Mesodermal cell (in vitro differentiated cells): ENCODE measurements around the gene NFATC3.

ENCODE experiments used
- H3K27ac ChIP-seq: 2 replicates; pipeline ENCODE4 v1.7.0; 2013; ENCODE audit warnings: mild to moderate bottlenecking, low read depth, low read length, moderate library complexity; ENCODE audit not compliant: severe bottlenecking
- H3K36me3 ChIP-seq: 2 replicates; pipeline ENCODE4 v1.7.1; 2013; ENCODE audit warnings: mild to moderate bottlenecking, low read length, moderate library complexity; ENCODE audit not compliant: control insufficient read depth, insufficient read depth
- H3K4me1 ChIP-seq: one replicate; pipeline ENCODE4 v1.7.1; 2013; ENCODE audit warnings: mild to moderate bottlenecking, low read length; ENCODE audit not compliant: insufficient read depth, control insufficient read depth, poor library complexity, severe bottlenecking
- H3K4me3 ChIP-seq: 2 replicates; pipeline ENCODE4 v1.7.0; 2013; ENCODE audit warnings: low read length, control low read depth, mild to moderate bottlenecking; ENCODE audit not compliant: insufficient read depth, poor library complexity, severe bottlenecking; ENCODE audit errors: extremely low read depth
- H3K9me3 ChIP-seq: 2 replicates; pipeline ENCODE4 v1.7.1; 2013; ENCODE audit warnings: mild to moderate bottlenecking, low read length, moderate library complexity; ENCODE audit not compliant: control insufficient read depth
- WGBS, 2 experiments: methylation state at CpG; one replicate each; pipeline ENCODE4 v1.1.5; 2013; ENCODE audit warnings: missing lambda C conversion rate in 2 of 2; ENCODE audit not compliant: insufficient coverage in 2 of 2; 5-methylcytosine and 5-hydroxymethylcytosine counted together

NFATC3 gene

GRCh38 chr16:68219725-68220351 lies 134.7 kb downstream of the NFATC3 start:
- Histone ChIP-seq H3K36me3 (peaks cover under 1% of the 10 kb centered on the region), H3K27ac (no peak overlapping the region), H3K4me1 (no peaks in the 10 kb centered on the region), H3K9me3 (no peaks in the 10 kb centered on the region), H3K4me3 (no peak overlapping the region)
- 84 to 90% methylated on average over 3 to 5 of the region's 6 CpGs for WGBS, 2 experiments

GRCh38 chr16:68223072-68223471 lies 137.9 kb downstream of the NFATC3 start:
- H3K4me1 ChIP-seq = peaks cover 5% of the 10 kb centered on the region
- H3K36me3 ChIP-seq = peaks cover 19% of the 10 kb centered on the region
- H3K9me3 ChIP-seq = no peaks in the 10 kb centered on the region
- no CpG with 5 or more reads among the region's 1 CpG for whole genome bisulfite sequencing, 2 experiments
- H3K4me3 ChIP-seq = no peak overlapping the region
- no peak overlapping the region for H3K27ac ChIP-seq

GRCh38 chr16:68226116-68226515 lies 140.9 kb downstream of the NFATC3 start:
- Histone ChIP-seq H3K4me3 (no peak overlapping the region), H3K27ac (no peak overlapping the region), H3K36me3 (peaks cover 24% of the 10 kb centered on the region), H3K9me3 (no peaks in the 10 kb centered on the region), H3K4me1 (peaks cover 5% of the 10 kb centered on the region)
- WGBS, 2 experiments = 89 to 100% methylated on average over 2 to 3 of the region's 4 CpGs

- 96 to 100% methylated on average over 2 of the region's 3 CpGs for WGBS, 2 experiments
- H3K4me3 ChIP-seq = no peak overlapping the region
- peaks cover 5% of the 10 kb centered on the region for H3K4me1 ChIP-seq
- H3K9me3 ChIP-seq = no peaks in the 10 kb centered on the region
- H3K27ac ChIP-seq = peak overlapping the region; percentile 53
- H3K36me3 ChIP-seq = peaks cover 24% of the 10 kb centered on the region
Observed at GRCh38 chr16:68227183-68227793, 142.1 kb downstream of the NFATC3 start.

- Histone ChIP-seq H3K4me1 (peaks cover 5% of the 10 kb centered on the region), H3K9me3 (no peaks in the 10 kb centered on the region), H3K27ac (no peak overlapping the region), H3K4me3 (no peak overlapping the region), H3K36me3 (peaks cover 24% of the 10 kb centered on the region)
- WGBS, 2 experiments = 95% methylated on average over 2 of the region's 2 CpGs
Observed at GRCh38 chr16:68227850-68228553, 142.8 kb downstream of the NFATC3 start.

- 90 to 93% methylated on average over 2 of the region's 3 CpGs for WGBS, 2 experiments
Observed at GRCh38 chr16:68228652-68229051, 143.5 kb downstream of the NFATC3 start.

GRCh38 chr16:68229431-68230175 lies 144.4 kb downstream of the NFATC3 start:
- 78 to 82% methylated on average over 4 of the region's 4 CpGs for WGBS, 2 experiments

More at GRCh38 chr16:68228652-68229051, 143.5 kb downstream of the NFATC3 start:
- Histone ChIP-seq H3K9me3 (no peaks in the 10 kb centered on the region), H3K36me3 (peaks cover 24% of the 10 kb centered on the region), H3K4me1 (peaks cover 5% of the 10 kb centered on the region), H3K27ac (no peak overlapping the region), H3K4me3 (no peak overlapping the region)

GRCh38 chr16:68230176-68230571 lies 145.0 kb downstream of the NFATC3 start:
- Histone ChIP-seq H3K9me3 (no peaks in the 10 kb centered on the region), H3K36me3 (peaks cover 24% of the 10 kb centered on the region), H3K4me1 (peaks cover 5% of the 10 kb centered on the region), H3K27ac (no peak overlapping the region), H3K4me3 (no peak overlapping the region)
- 91 to 94% methylated on average over 7 to 8 of the region's 9 CpGs for WGBS, 2 experiments

More at GRCh38 chr16:68229431-68230175, 144.4 kb downstream of the NFATC3 start:
- H3K4me1 ChIP-seq = peaks cover 5% of the 10 kb centered on the region
- no peak overlapping the region for H3K4me3 ChIP-seq
- H3K27ac ChIP-seq = no peak overlapping the region
- H3K36me3 ChIP-seq = peaks cover 24% of the 10 kb centered on the region
- H3K9me3 ChIP-seq = no peaks in the 10 kb centered on the region

GRCh38 chr16:68230956-68231355 lies 145.8 kb downstream of the NFATC3 start:
- H3K4me1 ChIP-seq = peaks cover 5% of the 10 kb centered on the region
- 93 to 98% methylated on average over 10 to 11 of the region's 12 CpGs for WGBS, 2 experiments
- no peak overlapping the region for H3K4me3 ChIP-seq
- no peak overlapping the region for H3K27ac ChIP-seq
- H3K36me3 ChIP-seq = peaks cover 21% of the 10 kb centered on the region
- H3K9me3 ChIP-seq = no peaks in the 10 kb centered on the region

GRCh38 chr16:68231384-68232136 lies 146.4 kb downstream of the NFATC3 start:
- Histone ChIP-seq H3K27ac (no peak overlapping the region), H3K36me3 (peaks cover 15% of the 10 kb centered on the region), H3K4me1 (peaks cover 9% of the 10 kb centered on the region), H3K9me3 (no peaks in the 10 kb centered on the region), H3K4me3 (no peak overlapping the region)
- 89 to 98% methylated on average over 21 of the region's 26 CpGs for WGBS, 2 experiments
